Upper lobe of left lung (tissue), 6 donors: ENCODE measurements around the gene GLDN. TPM values are rescaled to one million over a fixed set of nuclear protein-coding genes. Genes with fewer than 3 reads are reported as not detected.

ENCODE experiments used
- ATAC-seq, 2 donors: fragments of 200-7000 bp; cut with Tn5 transposase; one replicate each; pipeline ENCODE4 v1.9.1; 2022; ENCODE audit warnings: mild to moderate bottlenecking in 2 of 2, moderate library complexity in 2 of 2; ENCODE audit not compliant: low FRiP score in 2 of 2
- DNase-seq, 2 donors: peaks; one replicate each; pipeline ENCODE4 v3.0.0-alpha.2; 2019 to 2020
- H3K27ac ChIP-seq, 4 donors: fragments of 200-600 bp; sonication (generic); one replicate each; pipeline ENCODE4 v1.5.1; 2016 to 2019
- H3K27me3 ChIP-seq, 4 donors: fragments of 200-600 bp; sonication (generic); one replicate each; pipeline ENCODE4 v1.5.1; 2017 to 2019
- H3K36me3 ChIP-seq, 4 donors: fragments of 200-600 bp; sonication (generic); one replicate each; pipeline ENCODE4 v1.5.1; 2016 to 2019
- H3K4me1 ChIP-seq, 4 donors: fragments of 200-600 bp; sonication (generic); one replicate each; pipeline ENCODE4 v1.5.1; 2018 to 2019
- H3K4me3 ChIP-seq, 4 donors: fragments of 200-600 bp; sonication (generic); one replicate each; pipeline ENCODE4 v1.5.1; 2017 to 2019; ENCODE audit warnings: mild to moderate bottlenecking in 2 of 4, moderate library complexity in 1 of 4
- H3K9me3 ChIP-seq, 4 donors: fragments of 200-600 bp; sonication (generic); one replicate each; pipeline ENCODE4 v1.5.1; 2018 to 2019
- EP300 ChIP-seq, 4 donors: sonication (generic); formaldehyde crosslinking; IDR thresholded peaks; one replicate each; pipeline ENCODE4 v1.5.1; 2017; ENCODE audit warnings: antibody characterized with exemption in 4 of 4, control low read depth in 2 of 4
- POLR2A ChIP-seq, 4 donors: fragments of 450-650 bp; IDR thresholded peaks; one replicate each; pipeline ENCODE4 v1.5.1; 2016 to 2017; ENCODE audit warnings: antibody characterized with exemption in 4 of 4, mild to moderate bottlenecking in 2 of 4
- POLR2AphosphoS5 ChIP-seq, 2 donors: sonication (generic); formaldehyde crosslinking; IDR thresholded peaks; one replicate each; pipeline ENCODE4 v1.5.1; 2017; ENCODE audit warnings: antibody characterized with exemption in 2 of 2
- WGBS, 2 donors: methylation state at CpG; one replicate each; pipeline ENCODE4 v1.1.5; 2017 to 2018; 5-methylcytosine and 5-hydroxymethylcytosine counted together
- total RNA-seq, 6 donors: library from RNA; depleted of rRNA in 4 of 6; stranded (reverse); fragments of >200 nt in 4 of 6; gene quantifications; one replicate each; pipeline versions ENCODE4 v1.1.0 to v1.2.1, GENCODE V29; 2016 to 2021
- TF ChIP-seq, protein P1 (sequence below), 6 experiments: fragments of 450-650 bp in 4 of 6; fragments of 200-600 bp in 2 of 6; sonication (generic) in 2 of 6; IDR thresholded peaks; one replicate each; pipeline ENCODE4 v1.5.1; 2016 to 2019; ENCODE audit warnings: antibody characterized with exemption in 6 of 6
- donor health status: DM: no; HTN: no; CAD: no; lungs with moderate emphysema.
- donor health status: DM: no; HTN: yes; CAD: no; lungs with severe emphysema.

Gene GLDN
- total RNA-seq, 6 donors from 2014 or later: 21.3 to 84.2 (median 46.5) TPM

DNA sequence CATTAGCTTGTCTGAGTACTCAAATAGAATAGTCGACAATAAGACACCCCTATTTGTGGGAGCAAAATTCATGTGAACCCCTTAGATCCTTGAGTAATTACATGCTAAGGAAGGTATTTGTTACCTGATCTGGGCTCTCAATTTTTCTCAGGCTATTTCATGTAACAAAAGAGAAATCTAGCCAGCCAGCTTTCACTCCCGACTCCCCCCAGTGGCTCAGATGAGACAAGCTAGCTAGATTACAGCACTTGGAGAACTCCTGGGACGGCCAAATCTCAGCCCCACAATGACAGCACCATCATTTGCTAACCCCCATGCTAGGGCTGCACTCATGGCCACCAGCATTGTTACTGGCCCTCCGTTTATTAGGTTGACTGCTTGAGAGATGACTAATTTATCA, 41.3 kb downstream of the GLDN start:
- DNase-seq (no peak), ATAC-seq (no peak)
- no peak overlapping the region for H3K27ac ChIP-seq
- no peak for TF ChIP-seq POLR2A (IDR thresholded peaks at IDR 0.05)
- TF ChIP-seq EP300 (IDR thresholded peaks at IDR 0.05): no peak
- TF ChIP-seq, protein P1, sequence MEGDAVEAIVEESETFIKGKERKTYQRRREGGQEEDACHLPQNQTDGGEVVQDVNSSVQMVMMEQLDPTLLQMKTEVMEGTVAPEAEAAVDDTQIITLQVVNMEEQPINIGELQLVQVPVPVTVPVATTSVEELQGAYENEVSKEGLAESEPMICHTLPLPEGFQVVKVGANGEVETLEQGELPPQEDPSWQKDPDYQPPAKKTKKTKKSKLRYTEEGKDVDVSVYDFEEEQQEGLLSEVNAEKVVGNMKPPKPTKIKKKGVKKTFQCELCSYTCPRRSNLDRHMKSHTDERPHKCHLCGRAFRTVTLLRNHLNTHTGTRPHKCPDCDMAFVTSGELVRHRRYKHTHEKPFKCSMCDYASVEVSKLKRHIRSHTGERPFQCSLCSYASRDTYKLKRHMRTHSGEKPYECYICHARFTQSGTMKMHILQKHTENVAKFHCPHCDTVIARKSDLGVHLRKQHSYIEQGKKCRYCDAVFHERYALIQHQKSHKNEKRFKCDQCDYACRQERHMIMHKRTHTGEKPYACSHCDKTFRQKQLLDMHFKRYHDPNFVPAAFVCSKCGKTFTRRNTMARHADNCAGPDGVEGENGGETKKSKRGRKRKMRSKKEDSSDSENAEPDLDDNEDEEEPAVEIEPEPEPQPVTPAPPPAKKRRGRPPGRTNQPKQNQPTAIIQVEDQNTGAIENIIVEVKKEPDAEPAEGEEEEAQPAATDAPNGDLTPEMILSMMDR (IDR thresholded peaks at IDR 0.05): peak in 4 of 6 experiments; percentile 17 to 38 (median 26)
- no peaks in the 10 kb centered on the region for H3K27me3 ChIP-seq
- H3K9me3 ChIP-seq: no peaks in the 10 kb centered on the region
- 18 to 28% methylated on average over 4 of the region's 4 CpGs for WGBS, 2 donors
- H3K4me1 ChIP-seq: peaks cover 0 to 2% (median 0%) of the 10 kb centered on the region in 4 donors
- no peak overlapping the region for H3K4me3 ChIP-seq
- no peaks in the 10 kb centered on the region for H3K36me3 ChIP-seq

- DNase-seq (no peak), ATAC-seq (no peak)
- TF ChIP-seq, protein P1 (IDR thresholded peaks at IDR 0.05): no peak
- TF ChIP-seq EP300 (IDR thresholded peaks at IDR 0.05): no peak
- no peak for TF ChIP-seq POLR2A (IDR thresholded peaks at IDR 0.05)
- TF ChIP-seq POLR2AphosphoS5 (IDR thresholded peaks at IDR 0.05): no peak
- no peak overlapping the region for H3K27ac ChIP-seq
- H3K4me1 ChIP-seq: peaks cover 0 to under 1% (median 0%) of the 10 kb centered on the region in 4 donors
- no peaks in the 10 kb centered on the region for H3K27me3 ChIP-seq
- H3K9me3 ChIP-seq: no peaks in the 10 kb centered on the region
- no peak overlapping the region for H3K4me3 ChIP-seq
- no peaks in the 10 kb centered on the region for H3K36me3 ChIP-seq
- WGBS, 2 donors: 81 to 87% methylated on average over 4 to 8 of the region's 8 CpGs
These were observed 44.6 kb downstream of the GLDN start for GRCh38 chr15:51386029-51386428.

- TF ChIP-seq POLR2AphosphoS5 (IDR thresholded peaks at IDR 0.05): no peak
- DNase-seq (peak in 1 of 2 donors; percentile 56), ATAC-seq (no peak)
- no peaks in the 10 kb centered on the region for H3K36me3 ChIP-seq
- no peaks in the 10 kb centered on the region for H3K4me1 ChIP-seq
- WGBS, 2 donors: 88 to 94% methylated on average over 12 of the region's 12 CpGs
- no peak overlapping the region for H3K4me3 ChIP-seq
- no peaks in the 10 kb centered on the region for H3K9me3 ChIP-seq
- no peak overlapping the region for H3K27ac ChIP-seq
- no peaks in the 10 kb centered on the region for H3K27me3 ChIP-seq
These were observed 45.0 kb downstream of the GLDN start for GRCh38 chr15:51386486-51386885.

- Histone ChIP-seq H3K4me3 (no peak overlapping the region), H3K27me3 (no peaks in the 10 kb centered on the region), H3K9me3 (no peaks in the 10 kb centered on the region), H3K4me1 (no peaks in the 10 kb centered on the region), H3K27ac (no peak overlapping the region), H3K36me3 (no peaks in the 10 kb centered on the region)
- ATAC-seq (no peak), DNase-seq (peak in 1 of 2 donors; percentile 18)
- 75 to 85% methylated on average over 10 of the region's 10 CpGs for WGBS, 2 donors
- no peak for TF ChIP-seq POLR2A (IDR thresholded peaks at IDR 0.05)
- TF ChIP-seq, protein P1 (IDR thresholded peaks at IDR 0.05): no peak
- TF ChIP-seq EP300 (IDR thresholded peaks at IDR 0.05): no peak
- TF ChIP-seq POLR2AphosphoS5 (IDR thresholded peaks at IDR 0.05): no peak
These were observed 45.7 kb downstream of the GLDN start for GRCh38 chr15:51386960-51387698.

DNA sequence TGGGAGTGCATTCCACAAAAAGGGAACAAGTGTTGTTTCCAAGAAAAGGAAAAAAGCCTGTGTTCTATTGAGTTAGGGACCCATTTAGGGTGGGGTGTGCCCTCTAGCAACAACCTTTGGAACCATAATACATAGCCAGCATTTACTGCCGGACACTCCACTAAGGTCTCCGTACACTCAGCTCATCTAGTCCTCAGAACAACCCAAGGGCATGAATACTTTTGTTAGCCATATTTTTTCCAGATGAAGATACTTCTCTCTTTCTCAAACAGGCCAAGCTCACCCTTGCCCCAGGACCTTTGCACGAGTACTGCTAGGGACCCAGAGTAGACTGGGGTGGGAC, 46.2 kb downstream of the GLDN start:
- H3K27me3 ChIP-seq: no peaks in the 10 kb centered on the region
- H3K9me3 ChIP-seq: no peaks in the 10 kb centered on the region
- no peak for ATAC-seq
- 89 to 96% methylated on average over 3 of the region's 3 CpGs for WGBS, 2 donors
- H3K36me3 ChIP-seq: no peaks in the 10 kb centered on the region
- H3K4me3 ChIP-seq: no peak overlapping the region
- H3K27ac ChIP-seq: no peak overlapping the region
- DNase-seq: no peak
- H3K4me1 ChIP-seq: no peaks in the 10 kb centered on the region
- no peak for TF ChIP-seq POLR2AphosphoS5 (IDR thresholded peaks at IDR 0.05)
- TF ChIP-seq, protein P1 (IDR thresholded peaks at IDR 0.05): no peak
- TF ChIP-seq POLR2A (IDR thresholded peaks at IDR 0.05): no peak
- TF ChIP-seq EP300 (IDR thresholded peaks at IDR 0.05): no peak
